WTC11 (cell line): ENCODE measurements around the gene WNT9B. TPM values are rescaled to one million over a fixed set of nuclear protein-coding genes. Genes with fewer than 3 reads are reported as not detected.

Experiments
- ATAC-seq: fragments of 200-7000 bp; cut with Tn5 transposase; 2 replicates; pipeline ENCODE4 v1.10.0; 2021; ENCODE audit warnings: mild to moderate bottlenecking, moderate library complexity
- CTCF ChIA-PET: fragments of 300-600 bp; sonication (Branson Sonifier 250); formaldehyde crosslinking; loops from one replicate; lab custom pipeline; 2021; ENCODE audit warnings: antibody characterized with exemption; lab: Charles Lee
- POLR2A ChIA-PET: fragments of 350-600 bp; sonication (Branson Sonifier 250); formaldehyde crosslinking; loops from one replicate; lab custom pipeline; 2021; ENCODE audit warnings: antibody characterized with exemption; lab: Charles Lee
- DNase-seq: peaks from one replicate; pipeline ENCODE4 v3.0.0; 2021; ENCODE audit warnings: low spot score
- H3K27ac Mint-ChIP-seq: 2 replicates; pipeline ENCODE4 v1.8.0; 2021; ENCODE audit warnings: mixed read lengths
- H3K27me3 Mint-ChIP-seq: 2 replicates; pipeline ENCODE4 v1.8.0; 2021; ENCODE audit warnings: low read depth, mild to moderate bottlenecking, moderate library complexity, mixed read lengths
- H3K36me3 Mint-ChIP-seq: 2 replicates; pipeline ENCODE4 v1.8.0; 2021; ENCODE audit warnings: mixed read lengths
- H3K4me1 Mint-ChIP-seq: 2 replicates; pipeline ENCODE4 v1.8.0; 2022; ENCODE audit warnings: mixed read lengths
- H3K4me3 Mint-ChIP-seq: 2 replicates; pipeline ENCODE4 v1.8.0; 2021; ENCODE audit warnings: mild to moderate bottlenecking, moderate library complexity, mixed read lengths
- H3K9me3 Mint-ChIP-seq: 2 replicates; pipeline ENCODE4 v1.8.0; 2021; ENCODE audit warnings: mixed read lengths
- CREB1 ChIP-seq: sonication (generic); formaldehyde crosslinking; IDR thresholded peaks from 2 replicates; pipeline ENCODE4 v1.8.0; 2023; ENCODE audit warnings: mild to moderate bottlenecking, missing genetic modification reagents
- CREM ChIP-seq: sonication (generic); formaldehyde crosslinking; IDR thresholded peaks from 2 replicates; pipeline ENCODE4 v1.8.1; 2022; ENCODE audit warnings: mild to moderate bottlenecking, missing genetic modification reagents, moderate library complexity
- EMX1 ChIP-seq: fragments of 250-450 bp; sonication (Bioruptor Pico); IDR thresholded peaks from 2 replicates; pipeline ENCODE4 v1.8.0; 2021; ENCODE audit warnings: mild to moderate bottlenecking
- GRHL2 ChIP-seq: fragments of 250-450 bp; sonication (Bioruptor Pico); IDR thresholded peaks from 2 replicates; pipeline ENCODE4 v1.8.0; 2022; ENCODE audit warnings: mild to moderate bottlenecking, moderate library complexity; ENCODE audit not compliant: insufficient replicate concordance, severe bottlenecking
- NFATC4 ChIP-seq: fragments of 250-450 bp; sonication (Bioruptor Pico); IDR thresholded peaks from 2 replicates; pipeline ENCODE4 v1.9.0; 2021; ENCODE audit warnings: mild to moderate bottlenecking
- OVOL2 ChIP-seq: fragments of 250-450 bp; sonication (Bioruptor Pico); IDR thresholded peaks from 2 replicates; pipeline ENCODE4 v1.9.0; 2021; ENCODE audit warnings: mild to moderate bottlenecking, borderline replicate concordance
- ZNF121 ChIP-seq: sonication (generic); formaldehyde crosslinking; IDR thresholded peaks from 2 replicates; pipeline ENCODE4 v1.8.0; 2023; ENCODE audit warnings: missing genetic modification reagents
- ZNF232 ChIP-seq: sonication (generic); formaldehyde crosslinking; IDR thresholded peaks from 2 replicates; pipeline ENCODE4 v1.8.0; 2022; ENCODE audit warnings: mild to moderate bottlenecking, missing genetic modification reagents
- ZNF263 ChIP-seq: sonication (generic); formaldehyde crosslinking; IDR thresholded peaks from 2 replicates; pipeline ENCODE4 v1.8.1; 2022; ENCODE audit warnings: low read depth, mild to moderate bottlenecking, moderate library complexity, missing genetic modification reagents
- ZNF396 ChIP-seq: fragments of 250-450 bp; sonication (Bioruptor Pico); IDR thresholded peaks from 2 replicates; pipeline ENCODE4 v1.8.0; 2021; ENCODE audit warnings: mild to moderate bottlenecking, moderate library complexity, borderline replicate concordance
- ZNF416 ChIP-seq: fragments of 250-450 bp; sonication (Bioruptor Pico); IDR thresholded peaks from 2 replicates; pipeline ENCODE4 v1.9.0; 2021; ENCODE audit warnings: mild to moderate bottlenecking, inconsistent platforms
- total RNA-seq: library from RNA; stranded (reverse); gene quantifications from 3 replicates; pipeline ENCODE4 v1.2.3, GENCODE V29; 2021
- TF ChIP-seq, protein P1 (sequence below): sonication (generic); formaldehyde crosslinking; IDR thresholded peaks from 2 replicates; pipeline ENCODE4 v1.8.0; 2022; ENCODE audit warnings: missing genetic modification reagents
- TF ChIP-seq, protein P2 (sequence below): fragments of 250-450 bp; sonication (Bioruptor Pico); conservative IDR thresholded peaks from 2 replicates; pipeline ENCODE4 v1.9.0; 2021; ENCODE audit warnings: mild to moderate bottlenecking
- TF ChIP-seq, protein P3 (sequence below): sonication (generic); formaldehyde crosslinking; IDR thresholded peaks from 2 replicates; pipeline ENCODE4 v1.8.0; 2023; ENCODE audit warnings: mild to moderate bottlenecking, missing genetic modification reagents
- TF ChIP-seq, protein P4 (sequence below): fragments of 200-600 bp; IDR thresholded peaks from 2 replicates; pipeline ENCODE4 v1.8.0; 2022; ENCODE audit warnings: antibody characterized with exemption
- TF ChIP-seq, protein P5 (sequence below): sonication (generic); formaldehyde crosslinking; IDR thresholded peaks from 2 replicates; pipeline ENCODE4 v1.8.0; 2022; ENCODE audit warnings: mild to moderate bottlenecking, missing genetic modification reagents
- TF ChIP-seq, protein P6 (sequence below): sonication (generic); formaldehyde crosslinking; IDR thresholded peaks from 2 replicates; pipeline ENCODE4 v1.8.1; 2023; ENCODE audit warnings: mild to moderate bottlenecking, missing genetic modification reagents
- TF ChIP-seq, protein P7 (sequence below): fragments of 250-450 bp; sonication (Bioruptor Pico); IDR thresholded peaks from 2 replicates; pipeline ENCODE4 v1.9.0; 2021; ENCODE audit warnings: mild to moderate bottlenecking, borderline replicate concordance

Gene WNT9B
- total RNA-seq, 1 experiment from 2014 or later, result 0.87 TPM

DNA sequence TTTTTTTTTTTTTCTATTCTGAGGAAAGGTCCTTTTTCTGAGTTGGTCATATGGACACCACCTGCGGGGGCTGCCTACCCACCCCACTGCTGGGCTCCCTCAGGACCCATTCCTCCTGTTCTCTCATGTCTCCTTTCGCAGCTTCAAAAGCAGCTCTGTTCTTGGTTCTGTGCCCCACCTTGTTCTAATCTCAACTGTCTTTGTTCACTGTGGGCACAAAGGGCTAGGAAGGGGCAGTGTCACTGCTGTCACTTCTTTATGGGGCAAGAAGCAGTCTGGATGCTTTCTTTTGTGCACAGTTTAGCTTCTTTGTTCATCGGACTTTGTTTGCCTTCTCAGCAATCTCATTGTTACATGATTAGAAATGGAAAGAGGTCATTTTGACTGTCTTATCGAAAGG lies 78.7 kb downstream of the WNT9B start (continued):
- TF ChIP-seq, protein P1, sequence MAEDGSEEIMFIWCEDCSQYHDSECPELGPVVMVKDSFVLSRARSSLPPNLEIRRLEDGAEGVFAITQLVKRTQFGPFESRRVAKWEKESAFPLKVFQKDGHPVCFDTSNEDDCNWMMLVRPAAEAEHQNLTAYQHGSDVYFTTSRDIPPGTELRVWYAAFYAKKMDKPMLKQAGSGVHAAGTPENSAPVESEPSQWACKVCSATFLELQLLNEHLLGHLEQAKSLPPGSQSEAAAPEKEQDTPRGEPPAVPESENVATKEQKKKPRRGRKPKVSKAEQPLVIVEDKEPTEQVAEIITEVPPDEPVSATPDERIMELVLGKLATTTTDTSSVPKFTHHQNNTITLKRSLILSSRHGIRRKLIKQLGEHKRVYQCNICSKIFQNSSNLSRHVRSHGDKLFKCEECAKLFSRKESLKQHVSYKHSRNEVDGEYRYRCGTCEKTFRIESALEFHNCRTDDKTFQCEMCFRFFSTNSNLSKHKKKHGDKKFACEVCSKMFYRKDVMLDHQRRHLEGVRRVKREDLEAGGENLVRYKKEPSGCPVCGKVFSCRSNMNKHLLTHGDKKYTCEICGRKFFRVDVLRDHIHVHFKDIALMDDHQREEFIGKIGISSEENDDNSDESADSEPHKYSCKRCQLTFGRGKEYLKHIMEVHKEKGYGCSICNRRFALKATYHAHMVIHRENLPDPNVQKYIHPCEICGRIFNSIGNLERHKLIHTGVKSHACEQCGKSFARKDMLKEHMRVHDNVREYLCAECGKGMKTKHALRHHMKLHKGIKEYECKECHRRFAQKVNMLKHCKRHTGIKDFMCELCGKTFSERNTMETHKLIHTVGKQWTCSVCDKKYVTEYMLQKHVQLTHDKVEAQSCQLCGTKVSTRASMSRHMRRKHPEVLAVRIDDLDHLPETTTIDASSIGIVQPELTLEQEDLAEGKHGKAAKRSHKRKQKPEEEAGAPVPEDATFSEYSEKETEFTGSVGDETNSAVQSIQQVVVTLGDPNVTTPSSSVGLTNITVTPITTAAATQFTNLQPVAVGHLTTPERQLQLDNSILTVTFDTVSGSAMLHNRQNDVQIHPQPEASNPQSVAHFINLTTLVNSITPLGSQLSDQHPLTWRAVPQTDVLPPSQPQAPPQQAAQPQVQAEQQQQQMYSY (CRISPR knock-in tag), result no peak
- no peak for TF ChIP-seq CREM (CRISPR knock-in tag)

DNA sequence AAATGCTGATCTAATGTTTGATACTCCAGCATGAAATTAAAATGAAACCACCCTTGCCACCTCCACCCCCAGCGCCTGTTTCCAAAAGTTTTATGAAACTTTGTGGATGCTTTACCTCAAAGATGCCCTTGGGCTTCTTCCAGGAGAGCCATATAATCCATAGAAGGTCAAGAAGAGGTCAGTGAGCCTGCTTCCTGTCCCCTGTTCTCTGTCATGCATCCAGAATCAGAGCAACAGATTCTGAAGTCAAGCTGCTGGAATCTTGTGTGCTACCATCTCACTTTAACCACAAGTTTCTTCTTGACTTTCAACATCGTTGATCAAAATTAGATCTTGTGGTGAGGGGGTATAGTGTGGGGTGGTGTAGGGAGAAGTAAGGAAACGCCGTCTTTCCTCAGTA lies 80.2 kb downstream of the WNT9B start:
- Mint-ChIP-seq H3K4me3 (no peak overlapping the region), H3K4me1 (no peaks in the 10 kb centered on the region), H3K27me3 (no peaks in the 10 kb centered on the region), H3K9me3 (no peaks in the 10 kb centered on the region), H3K27ac (no peak overlapping the region), H3K36me3 (peaks cover 60% of the 10 kb centered on the region)
- ATAC-seq, result no peak
- DNase-seq, result no peak
- ChIA-PET CTCF (no interaction called here), POLR2A (no interaction called here)
- TF ChIP-seq, protein P2, sequence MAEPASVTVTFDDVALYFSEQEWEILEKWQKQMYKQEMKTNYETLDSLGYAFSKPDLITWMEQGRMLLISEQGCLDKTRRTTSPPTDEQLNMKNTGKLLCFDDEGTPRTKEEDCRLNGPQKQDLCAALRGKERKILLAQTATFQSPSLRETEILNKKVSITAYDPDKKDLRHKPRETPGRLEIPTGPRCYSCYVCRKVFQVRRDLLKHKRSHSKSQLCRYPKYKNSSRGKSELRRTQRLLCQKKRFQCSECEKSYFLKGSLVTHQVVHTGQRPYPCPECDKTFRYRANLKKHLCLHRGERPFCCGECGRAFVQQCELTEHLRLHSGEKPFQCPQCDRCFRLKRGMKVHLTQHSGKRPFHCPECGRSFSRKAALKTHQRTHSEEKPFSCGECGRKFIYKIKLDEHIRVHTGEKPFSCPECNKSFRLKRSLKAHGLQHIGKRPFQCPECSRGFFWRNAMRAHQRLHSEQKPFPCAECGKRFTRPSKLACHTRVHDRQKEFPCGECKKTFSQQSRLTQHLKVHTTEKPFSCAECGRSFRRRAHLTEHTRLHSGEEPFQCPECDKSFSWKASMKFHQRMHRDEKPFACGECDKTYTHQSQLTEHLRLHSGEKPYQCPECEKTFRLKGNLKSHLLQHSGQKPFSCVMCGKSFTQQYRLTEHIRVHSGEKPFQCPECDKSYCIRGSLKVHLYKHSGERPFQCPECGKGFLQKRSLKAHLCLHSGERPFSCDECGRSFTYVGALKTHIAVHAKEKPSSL (CRISPR knock-in tag), result no peak
- TF ChIP-seq, protein P3, sequence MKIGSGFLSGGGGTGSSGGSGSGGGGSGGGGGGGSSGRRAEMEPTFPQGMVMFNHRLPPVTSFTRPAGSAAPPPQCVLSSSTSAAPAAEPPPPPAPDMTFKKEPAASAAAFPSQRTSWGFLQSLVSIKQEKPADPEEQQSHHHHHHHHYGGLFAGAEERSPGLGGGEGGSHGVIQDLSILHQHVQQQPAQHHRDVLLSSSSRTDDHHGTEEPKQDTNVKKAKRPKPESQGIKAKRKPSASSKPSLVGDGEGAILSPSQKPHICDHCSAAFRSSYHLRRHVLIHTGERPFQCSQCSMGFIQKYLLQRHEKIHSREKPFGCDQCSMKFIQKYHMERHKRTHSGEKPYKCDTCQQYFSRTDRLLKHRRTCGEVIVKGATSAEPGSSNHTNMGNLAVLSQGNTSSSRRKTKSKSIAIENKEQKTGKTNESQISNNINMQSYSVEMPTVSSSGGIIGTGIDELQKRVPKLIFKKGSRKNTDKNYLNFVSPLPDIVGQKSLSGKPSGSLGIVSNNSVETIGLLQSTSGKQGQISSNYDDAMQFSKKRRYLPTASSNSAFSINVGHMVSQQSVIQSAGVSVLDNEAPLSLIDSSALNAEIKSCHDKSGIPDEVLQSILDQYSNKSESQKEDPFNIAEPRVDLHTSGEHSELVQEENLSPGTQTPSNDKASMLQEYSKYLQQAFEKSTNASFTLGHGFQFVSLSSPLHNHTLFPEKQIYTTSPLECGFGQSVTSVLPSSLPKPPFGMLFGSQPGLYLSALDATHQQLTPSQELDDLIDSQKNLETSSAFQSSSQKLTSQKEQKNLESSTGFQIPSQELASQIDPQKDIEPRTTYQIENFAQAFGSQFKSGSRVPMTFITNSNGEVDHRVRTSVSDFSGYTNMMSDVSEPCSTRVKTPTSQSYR (CRISPR knock-in tag), result no peak
- TF ChIP-seq, protein P4, sequence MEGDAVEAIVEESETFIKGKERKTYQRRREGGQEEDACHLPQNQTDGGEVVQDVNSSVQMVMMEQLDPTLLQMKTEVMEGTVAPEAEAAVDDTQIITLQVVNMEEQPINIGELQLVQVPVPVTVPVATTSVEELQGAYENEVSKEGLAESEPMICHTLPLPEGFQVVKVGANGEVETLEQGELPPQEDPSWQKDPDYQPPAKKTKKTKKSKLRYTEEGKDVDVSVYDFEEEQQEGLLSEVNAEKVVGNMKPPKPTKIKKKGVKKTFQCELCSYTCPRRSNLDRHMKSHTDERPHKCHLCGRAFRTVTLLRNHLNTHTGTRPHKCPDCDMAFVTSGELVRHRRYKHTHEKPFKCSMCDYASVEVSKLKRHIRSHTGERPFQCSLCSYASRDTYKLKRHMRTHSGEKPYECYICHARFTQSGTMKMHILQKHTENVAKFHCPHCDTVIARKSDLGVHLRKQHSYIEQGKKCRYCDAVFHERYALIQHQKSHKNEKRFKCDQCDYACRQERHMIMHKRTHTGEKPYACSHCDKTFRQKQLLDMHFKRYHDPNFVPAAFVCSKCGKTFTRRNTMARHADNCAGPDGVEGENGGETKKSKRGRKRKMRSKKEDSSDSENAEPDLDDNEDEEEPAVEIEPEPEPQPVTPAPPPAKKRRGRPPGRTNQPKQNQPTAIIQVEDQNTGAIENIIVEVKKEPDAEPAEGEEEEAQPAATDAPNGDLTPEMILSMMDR, result no peak
- TF ChIP-seq NFATC4, result no peak
- no peak for TF ChIP-seq EMX1 (CRISPR knock-in tag)
- TF ChIP-seq OVOL2, result no peak
- TF ChIP-seq GRHL2 (CRISPR knock-in tag), result no peak
- TF ChIP-seq ZNF396 (CRISPR knock-in tag), result no peak
- TF ChIP-seq CREB1, result no peak
- no peak for TF ChIP-seq ZNF121 (CRISPR knock-in tag)
- TF ChIP-seq, protein P5, sequence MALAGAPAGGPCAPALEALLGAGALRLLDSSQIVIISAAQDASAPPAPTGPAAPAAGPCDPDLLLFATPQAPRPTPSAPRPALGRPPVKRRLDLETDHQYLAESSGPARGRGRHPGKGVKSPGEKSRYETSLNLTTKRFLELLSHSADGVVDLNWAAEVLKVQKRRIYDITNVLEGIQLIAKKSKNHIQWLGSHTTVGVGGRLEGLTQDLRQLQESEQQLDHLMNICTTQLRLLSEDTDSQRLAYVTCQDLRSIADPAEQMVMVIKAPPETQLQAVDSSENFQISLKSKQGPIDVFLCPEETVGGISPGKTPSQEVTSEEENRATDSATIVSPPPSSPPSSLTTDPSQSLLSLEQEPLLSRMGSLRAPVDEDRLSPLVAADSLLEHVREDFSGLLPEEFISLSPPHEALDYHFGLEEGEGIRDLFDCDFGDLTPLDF (CRISPR knock-in tag), result no peak
- no peak for TF ChIP-seq ZNF263 (CRISPR knock-in tag)
- no peak for TF ChIP-seq ZNF232
- TF ChIP-seq, protein P6, sequence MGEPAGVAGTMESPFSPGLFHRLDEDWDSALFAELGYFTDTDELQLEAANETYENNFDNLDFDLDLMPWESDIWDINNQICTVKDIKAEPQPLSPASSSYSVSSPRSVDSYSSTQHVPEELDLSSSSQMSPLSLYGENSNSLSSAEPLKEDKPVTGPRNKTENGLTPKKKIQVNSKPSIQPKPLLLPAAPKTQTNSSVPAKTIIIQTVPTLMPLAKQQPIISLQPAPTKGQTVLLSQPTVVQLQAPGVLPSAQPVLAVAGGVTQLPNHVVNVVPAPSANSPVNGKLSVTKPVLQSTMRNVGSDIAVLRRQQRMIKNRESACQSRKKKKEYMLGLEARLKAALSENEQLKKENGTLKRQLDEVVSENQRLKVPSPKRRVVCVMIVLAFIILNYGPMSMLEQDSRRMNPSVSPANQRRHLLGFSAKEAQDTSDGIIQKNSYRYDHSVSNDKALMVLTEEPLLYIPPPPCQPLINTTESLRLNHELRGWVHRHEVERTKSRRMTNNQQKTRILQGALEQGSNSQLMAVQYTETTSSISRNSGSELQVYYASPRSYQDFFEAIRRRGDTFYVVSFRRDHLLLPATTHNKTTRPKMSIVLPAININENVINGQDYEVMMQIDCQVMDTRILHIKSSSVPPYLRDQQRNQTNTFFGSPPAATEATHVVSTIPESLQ (CRISPR knock-in tag), result no peak
- TF ChIP-seq, protein P7, sequence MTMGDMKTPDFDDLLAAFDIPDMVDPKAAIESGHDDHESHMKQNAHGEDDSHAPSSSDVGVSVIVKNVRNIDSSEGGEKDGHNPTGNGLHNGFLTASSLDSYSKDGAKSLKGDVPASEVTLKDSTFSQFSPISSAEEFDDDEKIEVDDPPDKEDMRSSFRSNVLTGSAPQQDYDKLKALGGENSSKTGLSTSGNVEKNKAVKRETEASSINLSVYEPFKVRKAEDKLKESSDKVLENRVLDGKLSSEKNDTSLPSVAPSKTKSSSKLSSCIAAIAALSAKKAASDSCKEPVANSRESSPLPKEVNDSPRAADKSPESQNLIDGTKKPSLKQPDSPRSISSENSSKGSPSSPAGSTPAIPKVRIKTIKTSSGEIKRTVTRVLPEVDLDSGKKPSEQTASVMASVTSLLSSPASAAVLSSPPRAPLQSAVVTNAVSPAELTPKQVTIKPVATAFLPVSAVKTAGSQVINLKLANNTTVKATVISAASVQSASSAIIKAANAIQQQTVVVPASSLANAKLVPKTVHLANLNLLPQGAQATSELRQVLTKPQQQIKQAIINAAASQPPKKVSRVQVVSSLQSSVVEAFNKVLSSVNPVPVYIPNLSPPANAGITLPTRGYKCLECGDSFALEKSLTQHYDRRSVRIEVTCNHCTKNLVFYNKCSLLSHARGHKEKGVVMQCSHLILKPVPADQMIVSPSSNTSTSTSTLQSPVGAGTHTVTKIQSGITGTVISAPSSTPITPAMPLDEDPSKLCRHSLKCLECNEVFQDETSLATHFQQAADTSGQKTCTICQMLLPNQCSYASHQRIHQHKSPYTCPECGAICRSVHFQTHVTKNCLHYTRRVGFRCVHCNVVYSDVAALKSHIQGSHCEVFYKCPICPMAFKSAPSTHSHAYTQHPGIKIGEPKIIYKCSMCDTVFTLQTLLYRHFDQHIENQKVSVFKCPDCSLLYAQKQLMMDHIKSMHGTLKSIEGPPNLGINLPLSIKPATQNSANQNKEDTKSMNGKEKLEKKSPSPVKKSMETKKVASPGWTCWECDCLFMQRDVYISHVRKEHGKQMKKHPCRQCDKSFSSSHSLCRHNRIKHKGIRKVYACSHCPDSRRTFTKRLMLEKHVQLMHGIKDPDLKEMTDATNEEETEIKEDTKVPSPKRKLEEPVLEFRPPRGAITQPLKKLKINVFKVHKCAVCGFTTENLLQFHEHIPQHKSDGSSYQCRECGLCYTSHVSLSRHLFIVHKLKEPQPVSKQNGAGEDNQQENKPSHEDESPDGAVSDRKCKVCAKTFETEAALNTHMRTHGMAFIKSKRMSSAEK (CRISPR knock-in tag), result no peak
- TF ChIP-seq ZNF416 (CRISPR knock-in tag), result no peak
